IMR-90 (cell line): ENCODE measurements around the gene MTPN. TPM values are rescaled to one million over a fixed set of nuclear protein-coding genes. Genes with fewer than 3 reads are reported as not detected.

Experiments
- ATAC-seq: fragments of 200-7000 bp; cut with Tn5 transposase; 2 replicates; pipeline ENCODE4 v1.9.1; 2020; ENCODE audit warnings: low read depth, mild to moderate bottlenecking, moderate library complexity
- BruUV-seq: library from RNA; stranded (reverse); fragments of 400-500 nt; replicated peaks from 2 replicates; lab custom pipeline; 2021; lab: Mats Ljungman, UMichigan
- CTCF ChIA-PET: fragments of 300-600 bp; formaldehyde crosslinking; extraction: SDS; loops from one replicate; lab custom pipeline; 2021; ENCODE audit warnings: antibody characterized with exemption; lab: Yijun Ruan, JAX
- POLR2A ChIA-PET: fragments of 300-600 bp; sonication (Branson Sonifier 250); formaldehyde crosslinking; loops from one replicate; lab custom pipeline; 2022; ENCODE audit warnings: antibody characterized with exemption; ENCODE audit not compliant: unreplicated experiment; lab: Charles Lee
- DNase-seq: peaks from one replicate; pipeline ENCODE4 v3.0.0; 2013
- H2AFZ ChIP-seq: replicated peaks from 2 replicates; pipeline ENCODE3; 2013; ENCODE audit warnings: low read length, mild to moderate bottlenecking; ENCODE audit not compliant: poor library complexity
- H2AK5ac ChIP-seq: 2 replicates; pipeline ENCODE4 v1.6.1; 2013; ENCODE audit warnings: low read depth, low read length, inconsistent platforms
- H2AK9ac ChIP-seq: replicated peaks from 2 replicates; pipeline ENCODE3; 2013; ENCODE audit warnings: mild to moderate bottlenecking, low read depth, low read length, moderate library complexity; ENCODE audit not compliant: poor library complexity
- H2BK120ac ChIP-seq: 2 replicates; pipeline ENCODE4 v1.6.1; 2013; ENCODE audit warnings: low read depth, low read length, inconsistent platforms
- H2BK15ac ChIP-seq: 3 replicates; pipeline ENCODE4 v1.6.1; 2013; ENCODE audit warnings: low read depth, low read length, inconsistent platforms
- H2BK20ac ChIP-seq: 2 replicates; pipeline ENCODE4 v1.6.1; 2013; ENCODE audit warnings: low read depth, mild to moderate bottlenecking, inconsistent platforms, low read length, moderate library complexity
- H2BK5ac ChIP-seq: 2 replicates; pipeline ENCODE4 v1.6.1; 2013; ENCODE audit warnings: mild to moderate bottlenecking, low read depth, low read length, inconsistent platforms; ENCODE audit not compliant: poor library complexity, severe bottlenecking
- H3K14ac ChIP-seq: replicated peaks from 2 replicates; pipeline ENCODE4 v1.6.1; 2013; ENCODE audit warnings: low read depth, low read length, inconsistent platforms
- H3K18ac ChIP-seq: 2 replicates; pipeline ENCODE4 v1.6.1; 2013; ENCODE audit warnings: low read depth, low read length, control low read depth
- H3K23ac ChIP-seq: 2 replicates; pipeline ENCODE4 v1.6.1; 2013; ENCODE audit warnings: low read depth, low read length, inconsistent platforms
- H3K27ac ChIP-seq: 2 replicates; pipeline ENCODE4 v1.5.1; 2013; ENCODE audit warnings: mild to moderate bottlenecking, control low read depth, low read length; ENCODE audit not compliant: insufficient read depth
- H3K27me3 ChIP-seq: 2 replicates; pipeline ENCODE4 v1.6.1; 2013; ENCODE audit warnings: low read length; ENCODE audit not compliant: control insufficient read depth, insufficient read depth
- H3K36me3 ChIP-seq: 2 replicates; pipeline ENCODE4 v1.6.1; 2013; ENCODE audit warnings: low read length, mixed read lengths; ENCODE audit not compliant: control insufficient read depth, insufficient read depth
- H3K4ac ChIP-seq: 2 replicates; pipeline ENCODE4 v1.6.1; 2013; ENCODE audit warnings: low read depth, low read length, inconsistent platforms
- H3K4me1 ChIP-seq: 2 replicates; pipeline ENCODE4 v1.6.1; 2013; ENCODE audit warnings: low read length, mixed read lengths; ENCODE audit not compliant: control insufficient read depth, insufficient read depth
- H3K4me2 ChIP-seq: 2 replicates; pipeline ENCODE4 v1.6.1; 2013; ENCODE audit warnings: low read depth, mild to moderate bottlenecking, control low read depth, low read length, moderate library complexity
- H3K4me3 ChIP-seq: 2 replicates; pipeline ENCODE4 v1.5.1; 2013; ENCODE audit warnings: low read depth, mild to moderate bottlenecking, control low read depth, low read length, moderate library complexity; ENCODE audit not compliant: insufficient read depth
- H3K56ac ChIP-seq: 2 replicates; pipeline ENCODE4 v1.6.1; 2013; ENCODE audit warnings: low read length, inconsistent platforms; ENCODE audit not compliant: insufficient read depth; ENCODE audit errors: extremely low read depth
- H3K79me1 ChIP-seq, 2 experiments: 2 replicates each; pipeline ENCODE4 v1.6.1; 2013; ENCODE audit warnings: low read length in 2 of 2, inconsistent platforms in 1 of 2, low read depth in 1 of 2
- H3K9ac ChIP-seq: 2 replicates; pipeline ENCODE4 v1.6.1; 2013; ENCODE audit warnings: low read depth, low read length, control low read depth
- H3K9me1 ChIP-seq: 2 replicates; pipeline ENCODE4 v1.6.1; 2013; ENCODE audit warnings: low read length, inconsistent platforms; ENCODE audit not compliant: insufficient read depth
- H3K9me3 ChIP-seq: 2 replicates; pipeline ENCODE4 v1.6.1; 2013; ENCODE audit warnings: low read length; ENCODE audit not compliant: control insufficient read depth, insufficient read depth
- H4K20me1 ChIP-seq: 2 replicates; pipeline ENCODE4 v1.6.1; 2013; ENCODE audit warnings: low read length, inconsistent platforms; ENCODE audit not compliant: insufficient read depth
- H4K5ac ChIP-seq: 2 replicates; pipeline ENCODE4 v1.6.1; 2013; ENCODE audit warnings: mild to moderate bottlenecking, low read depth, low read length, control low read depth
- H4K8ac ChIP-seq, 2 experiments: 2 replicates each; pipeline ENCODE4 v1.6.1; 2013; ENCODE audit warnings: low read depth in 2 of 2, low read length in 2 of 2, control low read depth in 1 of 2, inconsistent platforms in 1 of 2
- H4K91ac ChIP-seq: 2 replicates; pipeline ENCODE4 v1.6.1; 2013; ENCODE audit warnings: low read depth, low read length, inconsistent platforms; ENCODE audit not compliant: insufficient read depth
- BHLHE40 ChIP-seq: fragments of 150-350 bp; IDR thresholded peaks from 2 replicates; pipeline ENCODE4 v1.6.1; 2016; ENCODE audit warnings: mild to moderate bottlenecking, low read depth, low read length
- CEBPB ChIP-seq: IDR thresholded peaks from 2 replicates; pipeline ENCODE4 v1.6.1; 2012; ENCODE audit warnings: low read depth, low read length, improper control_type of control experiment
- CHD1 ChIP-seq: IDR thresholded peaks from 2 replicates; pipeline ENCODE4 v1.6.1; 2012; ENCODE audit warnings: low read depth, low read length, improper control_type of control experiment
- CTCF ChIP-seq: conservative IDR thresholded peaks from 2 replicates; pipeline ENCODE4 v1.5.1; 2012; ENCODE audit warnings: mild to moderate bottlenecking, low read depth, low read length, improper control_type of control experiment
- ELK1 ChIP-seq: fragments of 150-350 bp; IDR thresholded peaks from 2 replicates; pipeline ENCODE4 v1.6.1; 2016; ENCODE audit warnings: low read depth, mild to moderate bottlenecking, low read length, moderate library complexity, borderline replicate concordance
- FOS ChIP-seq: fragments of 150-350 bp; IDR thresholded peaks from 2 replicates; pipeline ENCODE4 v1.6.1; 2016; ENCODE audit warnings: low read depth, low read length
- MAFK ChIP-seq: IDR thresholded peaks from 2 replicates; pipeline ENCODE4 v1.6.1; 2012; ENCODE audit warnings: low read depth, low read length, improper control_type of control experiment
- MAZ ChIP-seq: IDR thresholded peaks from 2 replicates; pipeline ENCODE4 v1.6.1; 2012; ENCODE audit warnings: low read depth, mild to moderate bottlenecking, low read length, improper control_type of control experiment, moderate library complexity, borderline replicate concordance
- MXI1 ChIP-seq: IDR thresholded peaks from 2 replicates; pipeline ENCODE4 v1.6.1; 2012; ENCODE audit warnings: low read depth, mild to moderate bottlenecking, low read length, moderate library complexity, borderline replicate concordance
- NFE2L2 ChIP-seq: fragments of 150-350 bp; IDR thresholded peaks from 2 replicates; pipeline ENCODE4 v1.6.1; 2016; ENCODE audit warnings: low read depth, mild to moderate bottlenecking, low read length
- POLR2A ChIP-seq: IDR thresholded peaks from 2 replicates; pipeline ENCODE4 v1.6.1; 2012; ENCODE audit warnings: mild to moderate bottlenecking, low read depth, low read length
- RAD21 ChIP-seq: IDR thresholded peaks from 2 replicates; pipeline ENCODE4 v1.6.1; 2012; ENCODE audit warnings: low read length, improper control_type of control experiment
- RCOR1 ChIP-seq: IDR thresholded peaks from 2 replicates; pipeline ENCODE4 v1.6.1; 2012; ENCODE audit warnings: mild to moderate bottlenecking, low read length, improper control_type of control experiment; ENCODE audit not compliant: insufficient replicate concordance
- RFX5 ChIP-seq: IDR thresholded peaks from 2 replicates; pipeline ENCODE4 v1.8.0; 2012; ENCODE audit warnings: low read depth, mild to moderate bottlenecking, low read length, moderate library complexity
- SMC3 ChIP-seq: fragments of 150-350 bp; IDR thresholded peaks from 2 replicates; pipeline ENCODE4 v1.6.1; 2016; ENCODE audit warnings: low read depth, mild to moderate bottlenecking, antibody characterized with exemption, low read length, moderate library complexity
- USF2 ChIP-seq: fragments of 150-350 bp; IDR thresholded peaks from 2 replicates; pipeline ENCODE4 v1.6.1; 2017; ENCODE audit warnings: mild to moderate bottlenecking, antibody characterized with exemption, low read length, low read depth
- WGBS, 2 experiments: methylation state at CpG; one replicate each; pipeline versions ENCODE4 v1.1.5 to v1.1.7; 2013; ENCODE audit warnings: missing lambda C conversion rate in 2 of 2; ENCODE audit not compliant: insufficient read length in 1 of 2; ENCODE audit errors: extremely low coverage in 2 of 2; 5-methylcytosine and 5-hydroxymethylcytosine counted together
- dilution Hi-C: fragments of 300-500 bp; cut with HindIII; formaldehyde crosslinking; loops from one replicate; pipeline ENCODE4 v1.14.3; 2018; ENCODE audit warnings: low sequenced_read_pairs; ENCODE audit not compliant: unreplicated experiment
- in situ Hi-C: fragments of 300-500 bp; cut with MboI; formaldehyde crosslinking; loops from 3 replicates; pipeline ENCODE4 v1.14.3; 2019; ENCODE audit warnings: low sequenced_read_pairs, inconsistent platforms, mixed read lengths
- intact Hi-C: fragments of 100-400 bp; cut with micrococcal nuclease; formaldehyde crosslinking; loops from 2 replicates; pipeline ENCODE4 v1.10.0; 2022
- polyA plus RNA-seq, 3 experiments: library from polyadenylated mRNA; depleted of rRNA; stranded (reverse); fragments of >200 nt; gene quantifications; 2 replicates each; pipeline ENCODE4 v1.2.3, GENCODE V29; 2012; ENCODE audit warnings: low replicate concordance in 1 of 3
- total RNA-seq: library from RNA; depleted of rRNA; stranded (reverse); fragments of >200 nt; gene quantifications from 2 replicates; pipeline ENCODE4 v1.2.3, GENCODE V29; 2012

The MTPN gene
- total and polyA plus RNA-seq, 2 of the 4 experiments (the other 2 are of a cell fraction), result 58.8 to 94.4 TPM

- CTCF ChIA-PET, result no interaction called here
- in situ Hi-C loops, result loop anchor here (25.0 kb wide), 1 partner anchor 742 kb away; no protein-coding TSS in a partner anchor
Measured at GRCh38 chr7:136004083-136004482, 26.9 kb upstream of the MTPN start.

More at GRCh38 chr7:136004083-136004482, 26.9 kb upstream of the MTPN start:
- Histone ChIP-seq H3K27ac (no peak overlapping the region), H3K9me3 (peaks cover 3% of the 10 kb centered on the region; the same call in 1 of the 2 replicates), H3K9ac (no peak overlapping the region), H3K23ac (no peak overlapping the region), H3K14ac (no peak overlapping the region), H3K18ac (no peak overlapping the region), H4K91ac (no peak overlapping the region), H3K36me3 (no peaks in the 10 kb centered on the region), H2AFZ (no peak overlapping the region), H2AK5ac (no peak overlapping the region), H2BK120ac (no peak overlapping the region), H2AK9ac (no peak overlapping the region), H3K4me1 (no peaks in the 10 kb centered on the region), H3K79me1 (no peaks in the 10 kb centered on the region), H4K20me1 (no peaks in the 10 kb centered on the region), H3K27me3 (no peaks in the 10 kb centered on the region), H2BK20ac (no peak overlapping the region), H3K9me1 (no peaks in the 10 kb centered on the region), H4K8ac (no peak overlapping the region), H4K5ac (no peak overlapping the region), H3K4me3 (no peak overlapping the region), H3K4ac (no peak overlapping the region), H2BK5ac (no peak overlapping the region), H2BK15ac (no peak overlapping the region), H3K56ac (no peak overlapping the region), H3K4me2 (no peak overlapping the region)
- ATAC-seq (no peak), DNase-seq (no peak)
- POLR2A ChIA-PET, result no interaction called here
- BruUV-seq, result no TSS peak
- WGBS, 2 experiments, result no CpG with 5 or more reads among the region's 3 CpGs
- intact Hi-C loops (no loop called here), dilution Hi-C loops (no loop called here)
- TF ChIP-seq FOS, result no peak
- no peak for TF ChIP-seq RCOR1
- no peak for TF ChIP-seq ELK1
- TF ChIP-seq NFE2L2, result no peak
- TF ChIP-seq POLR2A, result no peak
- no peak for TF ChIP-seq MAFK
- TF ChIP-seq CHD1, result no peak
- TF ChIP-seq CEBPB, result no peak
- no peak for TF ChIP-seq RAD21
- TF ChIP-seq CTCF, result no peak
- no peak for TF ChIP-seq SMC3
- no peak for TF ChIP-seq MAZ
- TF ChIP-seq BHLHE40, result no peak
- no peak for TF ChIP-seq MXI1
- no peak for TF ChIP-seq RFX5
- no peak for TF ChIP-seq USF2
